ENCODE measurements around the gene F13B. TPM values are rescaled to one million over a fixed set of nuclear protein-coding genes. Genes with fewer than 3 reads are reported as not detected.
"Not testable (repeated sequence)": the region's sequence is repeated elsewhere in the genome, so short reads cannot be mapped to it uniquely, and the experiment has no call there.

F13B gene
- total and polyA plus RNA-seq, 7 donors = not detected

- TF ChIP-seq, protein P1, sequence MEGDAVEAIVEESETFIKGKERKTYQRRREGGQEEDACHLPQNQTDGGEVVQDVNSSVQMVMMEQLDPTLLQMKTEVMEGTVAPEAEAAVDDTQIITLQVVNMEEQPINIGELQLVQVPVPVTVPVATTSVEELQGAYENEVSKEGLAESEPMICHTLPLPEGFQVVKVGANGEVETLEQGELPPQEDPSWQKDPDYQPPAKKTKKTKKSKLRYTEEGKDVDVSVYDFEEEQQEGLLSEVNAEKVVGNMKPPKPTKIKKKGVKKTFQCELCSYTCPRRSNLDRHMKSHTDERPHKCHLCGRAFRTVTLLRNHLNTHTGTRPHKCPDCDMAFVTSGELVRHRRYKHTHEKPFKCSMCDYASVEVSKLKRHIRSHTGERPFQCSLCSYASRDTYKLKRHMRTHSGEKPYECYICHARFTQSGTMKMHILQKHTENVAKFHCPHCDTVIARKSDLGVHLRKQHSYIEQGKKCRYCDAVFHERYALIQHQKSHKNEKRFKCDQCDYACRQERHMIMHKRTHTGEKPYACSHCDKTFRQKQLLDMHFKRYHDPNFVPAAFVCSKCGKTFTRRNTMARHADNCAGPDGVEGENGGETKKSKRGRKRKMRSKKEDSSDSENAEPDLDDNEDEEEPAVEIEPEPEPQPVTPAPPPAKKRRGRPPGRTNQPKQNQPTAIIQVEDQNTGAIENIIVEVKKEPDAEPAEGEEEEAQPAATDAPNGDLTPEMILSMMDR (IDR thresholded peaks at IDR 0.05) = no peak
- H3K36me3 ChIP-seq (ENCODE audit: insufficient read depth in 1 of 2, low read depth in 1 of 2) = no peaks in the 10 kb centered on the region
- intact Hi-C loops (cut with DNase I) = no loop called here
- no peaks in the 10 kb centered on the region for H3K9me3 ChIP-seq
- no peak overlapping the region for H3K4me3 ChIP-seq
- DNase-seq (no peak), ATAC-seq (no peak)
- no peaks in the 10 kb centered on the region for H3K27me3 ChIP-seq (ENCODE audit: insufficient read depth in 3 of 3, low read length in 2 of 3)
- no peak overlapping the region for H3K27ac ChIP-seq
- no peaks in the 10 kb centered on the region for H3K4me1 ChIP-seq
- WGBS, 3 donors = 70 to 73% (median 73%) methylated on average over 7 of the region's 7 CpGs
Measured at GRCh38 chr1:197041486-197042353, 25.3 kb downstream of the F13B start.

GRCh38 chr1:197036861-197037260 is 30.2 kb downstream of the F13B start:
- WGBS, 3 donors = 95 to 99% (median 95%) methylated on average over 3 of the region's 3 CpGs
- TF ChIP-seq, protein P1 (IDR thresholded peaks at IDR 0.05) = no peak
- no peak for DNase-seq
- intact Hi-C loops (cut with DNase I) = no loop called here
- H3K27me3 ChIP-seq (ENCODE audit: insufficient read depth in 3 of 3, low read length in 2 of 3) = no peaks in the 10 kb centered on the region
- H3K4me1 ChIP-seq = no peaks in the 10 kb centered on the region
- H3K4me3 ChIP-seq = no peak overlapping the region
- H3K27ac ChIP-seq = no peak overlapping the region
- ATAC-seq = no peak
- no peaks in the 10 kb centered on the region for H3K36me3 ChIP-seq (ENCODE audit: insufficient read depth in 1 of 2, low read depth in 1 of 2)
- H3K9me3 ChIP-seq = no peaks in the 10 kb centered on the region

GRCh38 chr1:197034631-197035339 is 32.3 kb downstream of the F13B start:
- H3K9me3 ChIP-seq; intact Hi-C loops (cut with DNase I); H3K36me3 ChIP-seq (ENCODE audit: insufficient read depth in 1 of 2, low read depth in 1 of 2); DNase-seq; H3K27ac ChIP-seq; H3K4me1 ChIP-seq; H3K27me3 ChIP-seq (ENCODE audit: insufficient read depth in 3 of 3, low read length in 2 of 3); ATAC-seq; H3K4me3 ChIP-seq: not testable (repeated sequence)
- 72 to 79% (median 79%) methylated on average over 6 of the region's 6 CpGs for WGBS, 3 donors

DNA sequence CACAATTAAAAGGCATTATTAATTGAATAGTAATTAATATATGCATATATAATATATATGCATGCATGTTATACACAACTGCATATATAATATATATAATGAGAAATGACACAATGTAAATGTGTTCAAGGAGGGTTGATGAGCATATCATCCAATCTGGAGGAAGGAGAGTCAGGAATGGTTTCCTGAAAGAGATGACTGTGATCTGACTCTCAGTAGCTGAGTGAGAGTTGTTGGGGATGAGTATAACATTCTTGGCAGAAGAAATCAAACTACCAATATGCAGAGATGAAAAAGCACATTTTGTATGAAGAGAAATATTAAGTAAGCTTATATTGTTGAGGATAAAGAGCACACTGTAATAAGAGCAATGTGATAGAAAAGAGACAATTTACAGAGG is 37.3 kb downstream of the F13B start:
- Histone ChIP-seq H3K36me3 (ENCODE audit: insufficient read depth in 1 of 2, low read depth in 1 of 2) (no peaks in the 10 kb centered on the region), H3K27ac (no peak overlapping the region), H3K4me1 (no peaks in the 10 kb centered on the region), H3K27me3 (ENCODE audit: insufficient read depth in 3 of 3, low read length in 2 of 3) (no peaks in the 10 kb centered on the region), H3K4me3 (no peak overlapping the region), H3K9me3 (no peaks in the 10 kb centered on the region)
- intact Hi-C loops (cut with DNase I) = no loop called here
- no peak for DNase-seq
- TF ChIP-seq, protein P1 (IDR thresholded peaks at IDR 0.05) = no peak
- no peak for ATAC-seq

- ATAC-seq (no peak), DNase-seq (no peak)
- Histone ChIP-seq H3K9me3 (no peaks in the 10 kb centered on the region), H3K36me3 (ENCODE audit: insufficient read depth in 1 of 2, low read depth in 1 of 2) (no peaks in the 10 kb centered on the region), H3K4me1 (no peaks in the 10 kb centered on the region), H3K4me3 (no peak overlapping the region), H3K27ac (no peak overlapping the region), H3K27me3 (ENCODE audit: insufficient read depth in 3 of 3, low read length in 2 of 3) (no peaks in the 10 kb centered on the region)
- TF ChIP-seq, protein P1 (IDR thresholded peaks at IDR 0.05) = no peak
- intact Hi-C loops (cut with DNase I) = no loop called here
- WGBS, 3 donors = 82 to 85% (median 84%) methylated on average over 6 of the region's 6 CpGs
Measured at GRCh38 chr1:197027359-197027758, 39.7 kb downstream of the F13B start.

Measured in psoas muscle (tissue), 8 donors.